ENCODE measurements around the gene DDX51. TPM values are rescaled to one million over a fixed set of nuclear protein-coding genes. Genes with fewer than 3 reads are reported as not detected.
A peak's percentile ranks its signal among the peaks of the same experiment; 100 is the strongest.
"Not testable (repeated sequence)": the region's sequence is repeated elsewhere in the genome, so short reads cannot be mapped to it uniquely, and the experiment has no call there.

Gene DDX51
- total RNA-seq, 1 experiment from 2014 or later = 29.3 TPM

GRCh38 chr12:132136226-132136625 is 7.9 kb downstream of the DDX51 start:
- intact Hi-C loops (cut with micrococcal nuclease; ENCODE audit: unreplicated experiment) = not testable (repeated sequence)

GRCh38 chr12:132134653-132135183 is 9.4 kb downstream of the DDX51 start:
- H3K4me3 ChIP-seq (ENCODE audit: low read depth in 2 of 2, low read length in 2 of 2); ATAC-seq; H3K27me3 ChIP-seq (ENCODE audit: control insufficient read depth, insufficient read depth, low read length); CTCF ChIA-PET; H3K36me3 ChIP-seq (ENCODE audit: control insufficient read depth, insufficient read depth, low read length); POLR2A ChIA-PET; H3K9me3 ChIP-seq (ENCODE audit: control insufficient read depth, insufficient read depth, low read depth, low read length); BruUV-seq (replicated peaks); H3K4me1 ChIP-seq (ENCODE audit: control insufficient read depth, insufficient read depth, low read length); intact Hi-C loops (cut with micrococcal nuclease; ENCODE audit: unreplicated experiment); H3K27ac ChIP-seq (ENCODE audit: low read length); in situ Hi-C loops (cut with HindIII; ENCODE audit: low pct_unique_long_range_greater_than_20kb, low sequenced_read_pairs); DNase-seq (ENCODE audit: low read depth, low spot score): not testable (repeated sequence)

More at GRCh38 chr12:132136226-132136625, 7.9 kb downstream of the DDX51 start:
- POLR2A ChIA-PET; H3K9me3 ChIP-seq (ENCODE audit: control insufficient read depth, insufficient read depth, low read depth, low read length); in situ Hi-C loops (cut with HindIII; ENCODE audit: low pct_unique_long_range_greater_than_20kb, low sequenced_read_pairs); H3K4me1 ChIP-seq (ENCODE audit: control insufficient read depth, insufficient read depth, low read length); H3K27ac ChIP-seq (ENCODE audit: low read length); H3K27me3 ChIP-seq (ENCODE audit: control insufficient read depth, insufficient read depth, low read length); ATAC-seq; BruUV-seq (replicated peaks); H3K4me3 ChIP-seq (ENCODE audit: low read depth in 2 of 2, low read length in 2 of 2); DNase-seq (ENCODE audit: low read depth, low spot score); H3K36me3 ChIP-seq (ENCODE audit: control insufficient read depth, insufficient read depth, low read length); CTCF ChIA-PET: not testable (repeated sequence)

DNA sequence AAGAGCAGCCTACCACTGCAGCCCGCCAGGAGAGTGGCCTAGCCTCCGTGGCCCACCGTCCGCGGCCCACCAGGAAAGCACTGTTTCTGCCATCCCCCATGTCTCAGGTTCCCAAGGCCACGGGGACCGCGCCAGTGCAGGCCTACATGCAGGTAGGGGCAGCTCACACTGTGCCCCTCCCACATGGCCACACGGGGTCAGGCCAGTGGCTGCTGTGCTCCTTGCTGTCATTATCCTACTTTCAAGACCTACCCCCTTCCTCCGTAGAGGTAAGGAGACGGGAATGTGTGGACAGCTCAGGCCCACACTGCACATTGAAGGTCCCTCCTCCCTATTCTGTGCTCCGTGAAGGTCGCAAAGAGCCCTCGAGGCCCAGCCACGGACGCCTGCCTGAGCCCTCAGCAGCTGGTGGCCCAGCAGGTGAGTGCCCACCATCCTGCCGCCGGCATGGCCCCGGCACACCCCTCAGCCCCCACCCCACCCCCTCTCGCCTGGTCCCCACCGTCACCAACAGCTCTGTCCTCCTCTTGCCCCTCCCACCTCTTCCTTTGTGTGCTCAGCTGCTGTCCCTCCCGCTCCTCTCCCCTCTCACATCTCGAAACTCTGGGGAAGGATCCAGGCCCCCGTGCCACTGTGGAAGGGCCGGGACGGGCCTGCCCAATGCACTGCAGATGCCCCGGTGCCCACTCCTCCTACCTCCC is 10.0 kb downstream of the DDX51 start:
- ChIA-PET POLR2A (no interaction called here), CTCF (no interaction called here)
- TF ChIP-seq SIN3A (IDR thresholded peaks at IDR 0.05; ENCODE audit: borderline replicate concordance, insufficient read depth, low read depth, low read length) (no peak), REST (IDR thresholded peaks at IDR 0.05; ENCODE audit: insufficient read depth in 1 of 2, low read depth in 2 of 2, low read length in 1 of 2) (no peak), POLR2AphosphoS5 (IDR thresholded peaks at IDR 0.05; ENCODE audit: low read depth, low read length) (no peak), TCF7L2 (IDR thresholded peaks at IDR 0.05; ENCODE audit: low read depth, low read length) (no peak)
- TF ChIP-seq, protein P1, sequence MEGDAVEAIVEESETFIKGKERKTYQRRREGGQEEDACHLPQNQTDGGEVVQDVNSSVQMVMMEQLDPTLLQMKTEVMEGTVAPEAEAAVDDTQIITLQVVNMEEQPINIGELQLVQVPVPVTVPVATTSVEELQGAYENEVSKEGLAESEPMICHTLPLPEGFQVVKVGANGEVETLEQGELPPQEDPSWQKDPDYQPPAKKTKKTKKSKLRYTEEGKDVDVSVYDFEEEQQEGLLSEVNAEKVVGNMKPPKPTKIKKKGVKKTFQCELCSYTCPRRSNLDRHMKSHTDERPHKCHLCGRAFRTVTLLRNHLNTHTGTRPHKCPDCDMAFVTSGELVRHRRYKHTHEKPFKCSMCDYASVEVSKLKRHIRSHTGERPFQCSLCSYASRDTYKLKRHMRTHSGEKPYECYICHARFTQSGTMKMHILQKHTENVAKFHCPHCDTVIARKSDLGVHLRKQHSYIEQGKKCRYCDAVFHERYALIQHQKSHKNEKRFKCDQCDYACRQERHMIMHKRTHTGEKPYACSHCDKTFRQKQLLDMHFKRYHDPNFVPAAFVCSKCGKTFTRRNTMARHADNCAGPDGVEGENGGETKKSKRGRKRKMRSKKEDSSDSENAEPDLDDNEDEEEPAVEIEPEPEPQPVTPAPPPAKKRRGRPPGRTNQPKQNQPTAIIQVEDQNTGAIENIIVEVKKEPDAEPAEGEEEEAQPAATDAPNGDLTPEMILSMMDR (IDR thresholded peaks at IDR 0.05) = no peak
- intact Hi-C loops (cut with micrococcal nuclease; ENCODE audit: unreplicated experiment) (no loop called here), in situ Hi-C loops (cut with HindIII; ENCODE audit: low pct_unique_long_range_greater_than_20kb, low sequenced_read_pairs) (no loop called here)
- no peak overlapping the region for H3K4me3 ChIP-seq (ENCODE audit: low read depth in 2 of 2, low read length in 2 of 2)
- no peak overlapping the region for H3K27ac ChIP-seq (ENCODE audit: low read length)
- no peak for DNase-seq (ENCODE audit: low read depth, low spot score)
- H3K27me3 ChIP-seq (ENCODE audit: control insufficient read depth, insufficient read depth, low read length) = no peaks in the 10 kb centered on the region
- no peaks in the 10 kb centered on the region for H3K36me3 ChIP-seq (ENCODE audit: control insufficient read depth, insufficient read depth, low read length)
- peaks cover 5% of the 10 kb centered on the region; the same call in 1 of the 2 replicates for H3K4me1 ChIP-seq (ENCODE audit: control insufficient read depth, insufficient read depth, low read length)
- BruUV-seq (replicated peaks) = no TSS peak
- no peaks in the 10 kb centered on the region for H3K9me3 ChIP-seq (ENCODE audit: control insufficient read depth, insufficient read depth, low read depth, low read length)
- ATAC-seq = peak; percentile 64

All from Panc1 (cell line).